Measurements from ENCODE around the gene TRAF7.
"Not testable (repeated sequence)": the region's sequence is repeated elsewhere in the genome, so short reads cannot be mapped to it uniquely, and the experiment has no call there.

TRAF7 gene

GRCh38 chr16:2155091-2155950, at the start of gene TRAF7:
TSS of gene TRAF7 (plus strand) at chr16:2155782. CDS start at chr16:2163921, 8,139 bp downstream.
- peaks cover 77% of the 10 kb centered on the region for H3K4me1 ChIP-seq (ENCODE audit: insufficient read depth, low read length, severe bottlenecking)
- 0 out of 2 replicates have a peak, but pooled peaks cover 5% of the 10 kb centered on the region for H3F3A ChIP-seq (ENCODE audit: insufficient read depth, low read length)
- no peaks in the 10 kb centered on the region for H4K20me1 ChIP-seq (ENCODE audit: insufficient read depth, low read length)
- peaks cover 43% of the 10 kb centered on the region for H3K36me3 ChIP-seq (ENCODE audit: insufficient read depth, low read length)
- peak within 1 kb of the TSS; percentile 85 for H3K4me3 ChIP-seq (ENCODE audit: low read depth, low read length, poor library complexity, severe bottlenecking)
- no peak for TF ChIP-seq EZH2 (IDR thresholded peaks at IDR 0.05; ENCODE audit: borderline replicate concordance, low read length)
- TF ChIP-seq CTCF (IDR thresholded peaks at IDR 0.05; ENCODE audit: low read length) = no peak
- H2AFZ ChIP-seq (ENCODE audit: low read length) = no peak within 1 kb of the TSS
- H3K9ac ChIP-seq (ENCODE audit: low read length) = peak within 1 kb of the TSS; percentile 82
- no peaks in the 10 kb centered on the region for H3K9me3 ChIP-seq (ENCODE audit: low read length)
- H3K27me3 ChIP-seq (ENCODE audit: insufficient read depth, low read length) = no peaks in the 10 kb centered on the region
- no peaks in the 10 kb centered on the region for H3K9me2 ChIP-seq (ENCODE audit: low read depth, low read length)
- H3K79me2 ChIP-seq (ENCODE audit: insufficient read depth, low read length) = peaks cover 11% of the 10 kb centered on the region; the same call in 1 of the 2 replicates
- H3K4me2 ChIP-seq (ENCODE audit: low read length) = peak within 1 kb of the TSS; percentile 98
- H3K27ac ChIP-seq (ENCODE audit: low read depth, low read length, poor library complexity, severe bottlenecking) = peak within 1 kb of the TSS; percentile 46

GRCh38 chr16:2106211-2106610, 49.4 kb upstream of the TRAF7 start:
- H3K36me3 ChIP-seq (ENCODE audit: insufficient read depth, low read length); H3K9me3 ChIP-seq (ENCODE audit: low read length); H2AFZ ChIP-seq (ENCODE audit: low read length); H3K79me2 ChIP-seq (ENCODE audit: insufficient read depth, low read length); H3K9ac ChIP-seq (ENCODE audit: low read length); H3K4me1 ChIP-seq (ENCODE audit: insufficient read depth, low read length, severe bottlenecking); H3K27ac ChIP-seq (ENCODE audit: low read depth, low read length, poor library complexity, severe bottlenecking); H3K27me3 ChIP-seq (ENCODE audit: insufficient read depth, low read length); H3K9me2 ChIP-seq (ENCODE audit: low read depth, low read length); H4K20me1 ChIP-seq (ENCODE audit: insufficient read depth, low read length); H3K4me3 ChIP-seq (ENCODE audit: low read depth, low read length, poor library complexity, severe bottlenecking); H3F3A ChIP-seq (ENCODE audit: insufficient read depth, low read length); H3K4me2 ChIP-seq (ENCODE audit: low read length): not testable (repeated sequence)

GRCh38 chr16:2107121-2107790, 48.3 kb upstream of the TRAF7 start:
- not testable (repeated sequence) for H2AFZ ChIP-seq (ENCODE audit: low read length)

GRCh38 chr16:2107791-2108125, 47.8 kb upstream of the TRAF7 start:
- not testable (repeated sequence) for H3K27ac ChIP-seq (ENCODE audit: low read depth, low read length, poor library complexity, severe bottlenecking); H3K27me3 ChIP-seq (ENCODE audit: insufficient read depth, low read length); H3K9me2 ChIP-seq (ENCODE audit: low read depth, low read length); H3K4me2 ChIP-seq (ENCODE audit: low read length); H3K9me3 ChIP-seq (ENCODE audit: low read length); H3K79me2 ChIP-seq (ENCODE audit: insufficient read depth, low read length); H3K9ac ChIP-seq (ENCODE audit: low read length); H3K4me1 ChIP-seq (ENCODE audit: insufficient read depth, low read length, severe bottlenecking); H2AFZ ChIP-seq (ENCODE audit: low read length); H3F3A ChIP-seq (ENCODE audit: insufficient read depth, low read length); H3K36me3 ChIP-seq (ENCODE audit: insufficient read depth, low read length); H4K20me1 ChIP-seq (ENCODE audit: insufficient read depth, low read length); H3K4me3 ChIP-seq (ENCODE audit: low read depth, low read length, poor library complexity, severe bottlenecking)

More at GRCh38 chr16:2107121-2107790, 48.3 kb upstream of the TRAF7 start:
- H3F3A ChIP-seq (ENCODE audit: insufficient read depth, low read length); H4K20me1 ChIP-seq (ENCODE audit: insufficient read depth, low read length); H3K9ac ChIP-seq (ENCODE audit: low read length); H3K27ac ChIP-seq (ENCODE audit: low read depth, low read length, poor library complexity, severe bottlenecking); H3K4me1 ChIP-seq (ENCODE audit: insufficient read depth, low read length, severe bottlenecking); H3K4me3 ChIP-seq (ENCODE audit: low read depth, low read length, poor library complexity, severe bottlenecking); H3K4me2 ChIP-seq (ENCODE audit: low read length); H3K36me3 ChIP-seq (ENCODE audit: insufficient read depth, low read length); H3K9me2 ChIP-seq (ENCODE audit: low read depth, low read length); H3K27me3 ChIP-seq (ENCODE audit: insufficient read depth, low read length); H3K79me2 ChIP-seq (ENCODE audit: insufficient read depth, low read length); H3K9me3 ChIP-seq (ENCODE audit: low read length): not testable (repeated sequence)

- H3K4me2 ChIP-seq (ENCODE audit: low read length); H3F3A ChIP-seq (ENCODE audit: insufficient read depth, low read length); H3K4me1 ChIP-seq (ENCODE audit: insufficient read depth, low read length, severe bottlenecking); H4K20me1 ChIP-seq (ENCODE audit: insufficient read depth, low read length); H3K79me2 ChIP-seq (ENCODE audit: insufficient read depth, low read length); H3K9me3 ChIP-seq (ENCODE audit: low read length); H3K4me3 ChIP-seq (ENCODE audit: low read depth, low read length, poor library complexity, severe bottlenecking); H3K27ac ChIP-seq (ENCODE audit: low read depth, low read length, poor library complexity, severe bottlenecking); H3K9me2 ChIP-seq (ENCODE audit: low read depth, low read length); H3K9ac ChIP-seq (ENCODE audit: low read length); H3K36me3 ChIP-seq (ENCODE audit: insufficient read depth, low read length); H2AFZ ChIP-seq (ENCODE audit: low read length); H3K27me3 ChIP-seq (ENCODE audit: insufficient read depth, low read length): not testable (repeated sequence)
Observed at GRCh38 chr16:2108446-2109270, 46.9 kb upstream of the TRAF7 start.

GRCh38 chr16:2109271-2109580, 46.4 kb upstream of the TRAF7 start:
- not testable (repeated sequence) for H4K20me1 ChIP-seq (ENCODE audit: insufficient read depth, low read length); H3K27ac ChIP-seq (ENCODE audit: low read depth, low read length, poor library complexity, severe bottlenecking); H3K36me3 ChIP-seq (ENCODE audit: insufficient read depth, low read length); H3K4me3 ChIP-seq (ENCODE audit: low read depth, low read length, poor library complexity, severe bottlenecking); H2AFZ ChIP-seq (ENCODE audit: low read length); H3K9me2 ChIP-seq (ENCODE audit: low read depth, low read length); H3K27me3 ChIP-seq (ENCODE audit: insufficient read depth, low read length); H3K4me1 ChIP-seq (ENCODE audit: insufficient read depth, low read length, severe bottlenecking); H3K9ac ChIP-seq (ENCODE audit: low read length); H3K79me2 ChIP-seq (ENCODE audit: insufficient read depth, low read length); H3K9me3 ChIP-seq (ENCODE audit: low read length); H3K4me2 ChIP-seq (ENCODE audit: low read length); H3F3A ChIP-seq (ENCODE audit: insufficient read depth, low read length)
